ENCODE results near the gene NTRK3. TPM values are rescaled to one million over a fixed set of nuclear protein-coding genes. Genes with fewer than 3 reads are reported as not detected.
A peak's percentile ranks its signal among the peaks of the same experiment; 100 is the strongest.

Gene NTRK3
- total RNA-seq, 2 experiments from 2014 or later = 0.78 TPM; not detected in 1

DNA sequence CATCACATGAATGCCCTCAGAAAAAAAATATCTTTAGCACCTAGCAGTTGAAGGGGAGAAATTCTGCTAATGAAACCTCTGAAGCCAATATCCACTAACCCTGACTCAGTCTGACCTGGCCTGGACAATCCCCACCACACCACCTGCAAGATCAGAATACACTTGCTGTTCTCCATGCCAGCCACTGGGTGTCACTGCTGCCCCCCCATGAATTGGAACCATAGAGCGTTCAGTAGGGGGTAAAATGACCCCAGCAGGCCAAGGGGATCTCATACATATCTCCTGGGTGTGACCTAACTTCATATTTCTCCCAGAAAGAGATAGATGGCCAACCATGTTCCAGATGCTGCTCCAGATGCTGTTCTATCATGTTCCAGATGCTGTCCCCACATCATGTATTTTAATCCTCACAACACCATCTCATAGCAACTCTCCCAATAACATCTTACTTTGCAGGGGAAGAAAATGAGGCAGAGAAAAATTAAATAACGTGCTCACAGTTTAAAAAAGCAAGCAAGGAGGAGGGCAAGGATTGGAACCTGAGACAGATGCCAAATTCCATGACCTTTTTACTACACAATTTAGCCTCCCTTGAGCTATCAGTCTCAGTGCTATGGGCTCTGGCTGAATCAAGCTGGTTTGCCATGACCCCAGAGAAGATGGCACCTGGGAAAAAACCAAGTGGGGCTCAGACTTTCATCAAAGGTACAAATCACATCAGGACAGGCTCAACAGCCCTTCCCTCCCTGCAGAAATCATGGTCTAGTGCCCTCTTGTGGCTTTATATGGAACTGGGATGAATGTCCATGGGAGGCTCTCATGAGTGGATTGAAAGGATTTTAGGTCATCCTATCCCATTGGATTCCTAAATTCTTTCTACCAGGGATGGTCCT, 12.4 kb downstream of the NTRK3 start:
- DNase-seq = peak in 3 of 14 experiments; percentile 13 to 40 (median 34)
- no peaks in the 10 kb centered on the region for H3K9me3 Mint-ChIP-seq
- POLR2A ChIA-PET = no interaction called here
- peak; percentile 34 for TF ChIP-seq CTCF (IDR thresholded peaks at IDR 0.05)
- Histone ChIP-seq H3K27me3 (ENCODE audit: control insufficient read depth in 1 of 2, insufficient read depth in 2 of 2, low read length in 2 of 2) (peaks cover 0 to 3% of the 10 kb centered on the region in 2 experiments), H3K36me3 (ENCODE audit: insufficient read depth, low read length) (no peaks in the 10 kb centered on the region), H3K9me3 (ENCODE audit: control insufficient read depth in 1 of 2, insufficient read depth in 1 of 2, low read length in 2 of 2) (no peaks in the 10 kb centered on the region), H3K4me1 (ENCODE audit: insufficient read depth, low read length) (peaks cover 7% of the 10 kb centered on the region), H3K27ac (ENCODE audit: low read depth in 1 of 2, low read length in 2 of 2) (no peak overlapping the region), H3K4me3 (ENCODE audit: low read length) (no peak overlapping the region)
- no peak overlapping the region for H3K27ac Mint-ChIP-seq
- CTCF ChIA-PET = no interaction called here
- peaks cover 9% of the 10 kb centered on the region for H3K27me3 Mint-ChIP-seq
- H3K4me3 Mint-ChIP-seq = no peak overlapping the region
- H3K4me1 Mint-ChIP-seq (ENCODE audit: low read depth) = peaks cover 8% of the 10 kb centered on the region
- H3K36me3 Mint-ChIP-seq (ENCODE audit: low read depth) = no peaks in the 10 kb centered on the region
- intact Hi-C loops (cut with DNase I, micrococcal nuclease) = loop anchor here in 1 of 2 experiments (10.0 kb wide), 1 partner anchor 1619 kb away; no protein-coding TSS in a partner anchor
- ATAC-seq (ENCODE audit: poor library complexity) = no peak

- H3K27ac ChIP-seq (ENCODE audit: low read depth in 1 of 2, low read length in 2 of 2) = no peak overlapping the region
- peaks cover 0 to 3% of the 10 kb centered on the region in 2 experiments for H3K27me3 ChIP-seq (ENCODE audit: control insufficient read depth in 1 of 2, insufficient read depth in 2 of 2, low read length in 2 of 2)
- peaks cover 7% of the 10 kb centered on the region for H3K4me1 ChIP-seq (ENCODE audit: insufficient read depth, low read length)
- Mint-ChIP-seq H3K4me3 (no peak overlapping the region), H3K4me1 (ENCODE audit: low read depth) (peaks cover 8% of the 10 kb centered on the region), H3K36me3 (ENCODE audit: low read depth) (no peaks in the 10 kb centered on the region), H3K27me3 (peaks cover 9% of the 10 kb centered on the region), H3K27ac (no peak overlapping the region), H3K9me3 (no peaks in the 10 kb centered on the region)
- ChIA-PET POLR2A (no interaction called here), CTCF (no interaction called here)
- no peak overlapping the region for H3K4me3 ChIP-seq (ENCODE audit: low read length)
- ATAC-seq (ENCODE audit: poor library complexity) (no peak), DNase-seq (no peak)
- TF ChIP-seq CTCF (IDR thresholded peaks at IDR 0.05) = no peak
- intact Hi-C loops (cut with DNase I, micrococcal nuclease) = loop anchor here in 1 of 2 experiments (10.0 kb wide), 1 partner anchor 1618 kb away; no protein-coding TSS in a partner anchor
- no peaks in the 10 kb centered on the region for H3K9me3 ChIP-seq (ENCODE audit: control insufficient read depth in 1 of 2, insufficient read depth in 1 of 2, low read length in 2 of 2)
- no peaks in the 10 kb centered on the region for H3K36me3 ChIP-seq (ENCODE audit: insufficient read depth, low read length)
Measured at GRCh38 chr15:88242586-88243555, 13.7 kb downstream of the NTRK3 start.

DNA sequence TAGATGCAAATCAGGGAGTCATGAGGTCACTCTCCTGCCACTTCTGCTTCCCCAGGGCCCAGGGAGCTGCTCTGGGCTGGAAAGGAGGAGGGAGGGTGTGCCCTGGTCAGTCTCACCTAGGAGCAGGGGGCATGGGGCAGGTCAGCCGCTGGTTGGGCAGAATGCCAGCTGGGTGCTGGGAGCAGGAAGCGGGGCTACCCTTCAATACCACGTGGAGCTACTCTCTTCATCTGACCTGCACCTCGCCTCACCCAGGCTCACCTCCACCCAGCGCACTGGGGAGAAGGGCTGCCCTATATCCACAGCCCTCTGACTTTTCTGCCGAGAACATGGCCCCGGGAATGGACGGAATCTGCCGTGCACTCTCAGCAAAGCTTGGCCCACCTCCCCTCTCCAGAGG, 15.1 kb downstream of the NTRK3 start:
- H3K9me3 ChIP-seq (ENCODE audit: control insufficient read depth in 1 of 2, insufficient read depth in 1 of 2, low read length in 2 of 2) = no peaks in the 10 kb centered on the region
- no peak overlapping the region for H3K4me3 ChIP-seq (ENCODE audit: low read length)
- peaks cover 0 to 3% of the 10 kb centered on the region in 2 experiments for H3K27me3 ChIP-seq (ENCODE audit: control insufficient read depth in 1 of 2, insufficient read depth in 2 of 2, low read length in 2 of 2)
- intact Hi-C loops (cut with DNase I, micrococcal nuclease) = loop anchor here in 1 of 2 experiments (10.0 kb wide), 1 partner anchor 1617 kb away; no protein-coding TSS in a partner anchor
- DNase-seq (no peak), ATAC-seq (ENCODE audit: poor library complexity) (no peak)
- Mint-ChIP-seq H3K4me3 (no peak overlapping the region), H3K4me1 (ENCODE audit: low read depth) (peaks cover under 1% of the 10 kb centered on the region), H3K27me3 (peaks cover 8% of the 10 kb centered on the region), H3K36me3 (ENCODE audit: low read depth) (no peaks in the 10 kb centered on the region), H3K9me3 (no peaks in the 10 kb centered on the region), H3K27ac (no peak overlapping the region)
- H3K27ac ChIP-seq (ENCODE audit: low read depth in 1 of 2, low read length in 2 of 2) = no peak overlapping the region
- no peaks in the 10 kb centered on the region for H3K36me3 ChIP-seq (ENCODE audit: insufficient read depth, low read length)
- CTCF ChIA-PET = interaction anchor here (0.5 kb wide), 1 partner anchor 427 kb away, joined by 3 read pairs; no protein-coding TSS in a partner anchor
- peaks cover under 1% of the 10 kb centered on the region for H3K4me1 ChIP-seq (ENCODE audit: insufficient read depth, low read length)
- no peak for TF ChIP-seq CTCF (IDR thresholded peaks at IDR 0.05)
- POLR2A ChIA-PET = no interaction called here

Data from CD4-positive, alpha-beta T cell (primary cell).